Keratinocyte (primary cell): ENCODE results near the gene MCUB. TPM values are rescaled to one million over a fixed set of nuclear protein-coding genes. Genes with fewer than 3 reads are reported as not detected.

Source experiments
- DNase-seq: peaks from one replicate; pipeline ENCODE4 v3.0.0-alpha.2; 2011; ENCODE audit warnings: low read depth, missing footprints, low spot score
- FAIRE-seq: peaks from 2 replicates; lab custom pipeline; 2011; peaks lifted over from hg19 to GRCh38; lab: Jason Lieb, UNC
- H2AFZ ChIP-seq: 2 replicates; pipeline ENCODE4 v1.6.0; 2012; ENCODE audit warnings: low read length, control low read depth, inconsistent platforms; ENCODE audit not compliant: control insufficient read depth
- H3K27ac ChIP-seq: 2 replicates; pipeline ENCODE4 v1.5.1; 2011; ENCODE audit warnings: low read length; ENCODE audit not compliant: control insufficient read depth, insufficient read depth
- H3K27me3 ChIP-seq: 3 replicates; pipeline ENCODE4 v1.6.0; 2011; ENCODE audit warnings: low read length; ENCODE audit not compliant: control insufficient read depth, insufficient read depth; ENCODE audit errors: extremely low read depth
- H3K36me3 ChIP-seq, 2 experiments: 2 replicates in 1 of 2; 3 replicates in 1 of 2; pipeline ENCODE4 v1.5.1; 2011; ENCODE audit warnings: low read length in 2 of 2, mild to moderate bottlenecking in 1 of 2; ENCODE audit not compliant: control insufficient read depth in 2 of 2, insufficient read depth in 2 of 2; ENCODE audit errors: extremely low read depth in 1 of 2
- H3K4me1 ChIP-seq: 3 replicates; pipeline ENCODE4 v1.5.1; 2011; ENCODE audit warnings: low read length; ENCODE audit not compliant: control insufficient read depth, insufficient read depth; ENCODE audit errors: extremely low read depth
- H3K4me2 ChIP-seq: 3 replicates; pipeline ENCODE4 v1.6.0; 2011; ENCODE audit warnings: low read depth, low read length; ENCODE audit not compliant: control insufficient read depth, insufficient read depth; ENCODE audit errors: extremely low read depth
- H3K4me3 ChIP-seq, 3 experiments: fragments of 200-600 bp in 1 of 3; sonication (generic) in 1 of 3; 2 replicates in 2 of 3; 3 replicates in 1 of 3; pipeline ENCODE4 v1.5.1; 2011 to 2016; ENCODE audit warnings: low read length in 3 of 3, mild to moderate bottlenecking in 3 of 3, control low read depth in 2 of 3, inconsistent platforms in 1 of 3, low read depth in 1 of 3, mixed read lengths in 1 of 3, mixed run types in 1 of 3, moderate library complexity in 1 of 3; ENCODE audit not compliant: control insufficient read depth in 2 of 3, insufficient read depth in 2 of 3; ENCODE audit errors: extremely low read depth in 1 of 3
- H3K79me2 ChIP-seq: 2 replicates; pipeline ENCODE4 v1.6.0; 2012; ENCODE audit warnings: low read length; ENCODE audit not compliant: control insufficient read depth, insufficient read depth
- H3K9ac ChIP-seq: 3 replicates; pipeline ENCODE4 v1.6.0; 2011; ENCODE audit warnings: low read length; ENCODE audit not compliant: control insufficient read depth, insufficient read depth; ENCODE audit errors: extremely low read depth
- H3K9me1 ChIP-seq: 3 replicates; pipeline ENCODE4 v1.6.0; 2011; ENCODE audit warnings: low read length; ENCODE audit not compliant: control insufficient read depth, insufficient read depth; ENCODE audit errors: extremely low read depth
- H3K9me3 ChIP-seq: 2 replicates; pipeline ENCODE4 v1.5.1; 2012; ENCODE audit warnings: low read depth, low read length; ENCODE audit not compliant: control insufficient read depth
- H4K20me1 ChIP-seq: 3 replicates; pipeline ENCODE4 v1.6.0; 2011; ENCODE audit warnings: low read length; ENCODE audit not compliant: control insufficient read depth, insufficient read depth; ENCODE audit errors: extremely low read depth
- EZH2 ChIP-seq: IDR thresholded peaks from one replicate; pipeline ENCODE4 v1.6.1; 2012; ENCODE audit warnings: inconsistent platforms, mild to moderate bottlenecking, low read length, moderate library complexity
- dilution Hi-C: fragments of 300-500 bp; cut with MboI; formaldehyde crosslinking; loops from one replicate; pipeline ENCODE4 v1.7.0; 2020; ENCODE audit warnings: low sequenced_read_pairs; ENCODE audit not compliant: extremely low pct_ligation_motif_present
- polyA plus RNA-seq, 5 experiments: library from polyadenylated mRNA; depleted of rRNA in 3 of 5; stranded (reverse) in 3 of 5; stranded (forward) in 1 of 5; unstranded in 1 of 5; fragments of >200 nt; gene quantifications; 1 replicate in 1 of 5; 2 replicates in 3 of 5; 3 replicates in 1 of 5; pipeline versions ENCODE4 v1.2.1 to v1.2.3, GENCODE V29; 2011 to 2012; ENCODE audit warnings: missing spikeins in 2 of 5, low read depth in 1 of 5, low replicate concordance in 1 of 5
- TF ChIP-seq, protein P1 (sequence below), 3 experiments: IDR thresholded peaks in 1 of 3; conservative IDR thresholded peaks in 1 of 3; optimal IDR thresholded peaks in 1 of 3; 2 replicates in 2 of 3; 3 replicates in 1 of 3; pipeline versions ENCODE3 to v1.5.1; 2011; ENCODE audit warnings: low read length in 3 of 3, mild to moderate bottlenecking in 3 of 3, moderate library complexity in 2 of 3, control low read depth in 1 of 3, inconsistent platforms in 1 of 3; ENCODE audit not compliant: insufficient read depth in 2 of 3; ENCODE audit errors: extremely low read depth in 1 of 3

Gene MCUB
- polyA plus RNA-seq, 1 donor (not counting 4 experiments of a cell fraction or from before 2014, with no cell fraction given): 20.3 TPM

DNA sequence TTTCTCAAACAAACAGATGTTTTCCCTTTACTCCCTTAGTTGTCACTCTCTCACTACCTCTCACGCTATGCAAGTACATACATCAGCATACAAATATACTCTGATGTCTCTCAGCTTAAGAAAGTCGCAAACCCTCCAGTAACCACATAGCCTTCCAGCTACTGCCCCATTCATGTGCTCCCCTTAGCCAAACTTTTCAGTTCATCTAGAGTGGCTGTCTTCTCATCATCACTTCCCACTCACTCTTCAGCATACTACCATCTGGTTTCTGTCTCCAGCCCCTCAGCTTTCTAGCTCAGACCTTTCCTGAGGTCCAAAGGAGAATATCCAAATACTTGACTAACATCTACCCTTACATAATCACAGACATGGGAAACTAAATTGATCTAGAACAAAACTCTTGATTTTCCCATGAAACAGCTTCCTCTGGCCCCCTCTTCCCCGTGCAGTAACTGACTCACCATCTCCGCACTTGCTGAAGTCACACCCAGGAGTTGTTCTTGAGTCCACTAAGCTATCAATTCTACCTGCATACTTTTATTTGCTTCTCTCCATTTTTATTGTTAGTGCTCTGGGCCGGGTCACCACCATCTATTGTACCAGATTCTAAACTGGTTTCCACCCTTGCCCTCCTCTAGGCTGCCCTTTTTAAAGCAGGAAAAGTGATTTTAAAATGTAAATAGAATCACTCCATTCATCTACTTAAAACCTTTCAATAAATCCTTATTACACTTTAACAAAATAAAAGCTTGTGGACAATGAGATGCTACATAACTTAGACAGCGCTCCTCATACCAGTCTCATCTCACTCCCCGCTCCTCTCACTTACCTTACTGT, 86.0 kb downstream of the MCUB start:
- dilution Hi-C loops: no loop called here
- Histone ChIP-seq H3K4me3 (no peak overlapping the region), H3K9ac (no peak overlapping the region), H4K20me1 (no peaks in the 10 kb centered on the region), H2AFZ (no peak overlapping the region), H3K4me2 (no peak overlapping the region), H3K27me3 (no peaks in the 10 kb centered on the region), H3K27ac (no peak overlapping the region), H3K36me3 (no peaks in the 10 kb centered on the region), H3K9me1 (no peaks in the 10 kb centered on the region), H3K9me3 (no peaks in the 10 kb centered on the region), H3K4me1 (no peaks in the 10 kb centered on the region), H3K79me2 (no peaks in the 10 kb centered on the region)
- TF ChIP-seq, protein P1, sequence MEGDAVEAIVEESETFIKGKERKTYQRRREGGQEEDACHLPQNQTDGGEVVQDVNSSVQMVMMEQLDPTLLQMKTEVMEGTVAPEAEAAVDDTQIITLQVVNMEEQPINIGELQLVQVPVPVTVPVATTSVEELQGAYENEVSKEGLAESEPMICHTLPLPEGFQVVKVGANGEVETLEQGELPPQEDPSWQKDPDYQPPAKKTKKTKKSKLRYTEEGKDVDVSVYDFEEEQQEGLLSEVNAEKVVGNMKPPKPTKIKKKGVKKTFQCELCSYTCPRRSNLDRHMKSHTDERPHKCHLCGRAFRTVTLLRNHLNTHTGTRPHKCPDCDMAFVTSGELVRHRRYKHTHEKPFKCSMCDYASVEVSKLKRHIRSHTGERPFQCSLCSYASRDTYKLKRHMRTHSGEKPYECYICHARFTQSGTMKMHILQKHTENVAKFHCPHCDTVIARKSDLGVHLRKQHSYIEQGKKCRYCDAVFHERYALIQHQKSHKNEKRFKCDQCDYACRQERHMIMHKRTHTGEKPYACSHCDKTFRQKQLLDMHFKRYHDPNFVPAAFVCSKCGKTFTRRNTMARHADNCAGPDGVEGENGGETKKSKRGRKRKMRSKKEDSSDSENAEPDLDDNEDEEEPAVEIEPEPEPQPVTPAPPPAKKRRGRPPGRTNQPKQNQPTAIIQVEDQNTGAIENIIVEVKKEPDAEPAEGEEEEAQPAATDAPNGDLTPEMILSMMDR (optimal IDR thresholded peaks at IDR 0.05 in 1 of 3, IDR thresholded peaks at IDR 0.05 in 1 of 3, conservative IDR thresholded peaks at IDR 0.05 in 1 of 3; ENCODE audit: extremely low read depth in 1 of 3, insufficient read depth in 2 of 3, low read length in 3 of 3): no peak
- no peak for TF ChIP-seq EZH2
- no peak for FAIRE-seq
- no peak for DNase-seq

DNA sequence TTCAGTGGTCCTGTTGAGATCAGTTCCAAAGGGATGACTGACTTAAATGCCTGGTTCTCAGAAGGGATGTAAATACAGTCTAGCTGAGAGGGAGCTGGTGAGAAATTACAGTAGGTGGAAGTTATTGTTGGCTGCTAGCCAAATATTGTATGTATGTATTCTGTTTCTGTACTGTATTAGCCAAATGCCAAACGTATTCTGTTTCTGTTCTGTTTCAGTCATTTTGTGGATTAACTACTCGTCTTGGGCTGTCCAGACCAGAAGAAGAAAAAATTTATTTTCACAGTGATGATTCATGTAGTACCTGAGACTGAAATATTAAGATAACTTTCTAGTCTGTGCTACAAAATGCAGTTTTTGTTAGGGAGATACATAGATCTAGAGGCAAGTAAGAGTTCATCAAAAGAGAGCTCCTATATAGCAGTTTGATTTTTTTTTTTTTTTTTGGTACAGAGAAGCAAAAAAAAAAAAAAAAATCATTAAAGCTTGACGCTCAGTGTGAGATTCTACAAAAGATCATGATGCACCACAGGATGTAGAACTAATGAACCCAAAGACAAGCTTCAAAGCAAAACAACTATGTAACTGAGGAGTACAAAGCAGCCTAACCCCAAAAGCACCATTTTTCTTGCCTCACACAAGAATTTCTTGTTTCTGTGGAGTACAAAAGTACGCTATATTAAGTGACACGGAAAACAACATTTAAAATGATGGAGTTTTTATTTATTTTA, 88.4 kb downstream of the MCUB start:
- no peak overlapping the region for H3K27ac ChIP-seq

More for the DNA sequence above, 88.4 kb downstream of the MCUB start:
- no peaks in the 10 kb centered on the region for H3K9me1 ChIP-seq
- no peaks in the 10 kb centered on the region for H4K20me1 ChIP-seq
- DNase-seq (no peak), FAIRE-seq (peak; percentile 5)
- no peaks in the 10 kb centered on the region for H3K9me3 ChIP-seq
- no peaks in the 10 kb centered on the region for H3K36me3 ChIP-seq
- dilution Hi-C loops: no loop called here
- no peaks in the 10 kb centered on the region for H3K79me2 ChIP-seq
- H3K4me2 ChIP-seq: no peak overlapping the region
- H3K4me1 ChIP-seq: no peaks in the 10 kb centered on the region
- H2AFZ ChIP-seq: no peak overlapping the region
- H3K27me3 ChIP-seq: no peaks in the 10 kb centered on the region
- H3K9ac ChIP-seq: no peak overlapping the region
- TF ChIP-seq EZH2: no peak
- TF ChIP-seq, protein P1 (optimal IDR thresholded peaks at IDR 0.05 in 1 of 3, IDR thresholded peaks at IDR 0.05 in 1 of 3, conservative IDR thresholded peaks at IDR 0.05 in 1 of 3; ENCODE audit: extremely low read depth in 1 of 3, insufficient read depth in 2 of 3, low read length in 3 of 3): no peak
- H3K4me3 ChIP-seq: no peak overlapping the region
